Measurements from ENCODE around the gene MKS1. TPM values are rescaled to one million over a fixed set of nuclear protein-coding genes. Genes with fewer than 3 reads are reported as not detected.

Gene MKS1
- total and polyA plus RNA-seq, 10 of the 15 experiments (the other 5 are each of a cell fraction or from before 2014, with no cell fraction given) = 5.7 to 21.4 (median 13.9) TPM

DNA sequence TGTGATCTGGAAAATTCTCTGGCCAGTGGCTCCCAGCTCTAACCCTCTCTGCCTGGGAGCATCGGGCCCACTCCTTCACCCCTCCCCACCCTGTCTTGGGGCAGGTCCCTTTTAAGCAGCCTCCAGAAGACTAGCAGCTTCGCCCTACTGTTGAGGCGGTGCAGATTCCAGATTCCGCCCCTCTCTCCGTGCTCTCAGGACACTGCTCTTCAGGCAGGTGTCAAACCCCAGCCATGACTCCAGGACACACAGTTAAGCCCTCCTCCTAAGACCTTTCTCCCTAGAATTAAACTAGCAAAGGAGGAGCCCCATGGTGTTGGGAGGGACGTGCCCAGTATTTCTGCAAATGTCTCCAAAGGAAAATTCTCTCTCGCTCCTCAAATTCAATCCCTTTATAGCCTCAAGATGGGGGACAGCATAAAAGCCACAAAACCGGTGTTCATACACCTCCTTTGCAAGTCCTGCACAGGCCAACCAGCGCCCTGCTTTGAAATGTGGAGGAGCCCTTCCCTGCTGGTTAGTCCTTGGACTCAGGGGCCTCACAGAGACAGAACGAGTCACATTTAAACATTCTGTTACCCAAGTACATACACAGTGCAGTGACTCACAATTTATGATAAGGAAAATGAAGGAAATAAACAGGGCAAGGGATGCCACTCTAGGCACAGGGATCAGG, 26.5 kb upstream of the MKS1 start:
- DNase-seq (ENCODE audit: low read depth, low spot score) = no peak
- TF ChIP-seq STAT1 (conservative IDR thresholded peaks at IDR 0.05) (no peak), SP1 (IDR thresholded peaks at IDR 0.05; ENCODE audit: low read depth, low read length) (no peak), EGR1 (IDR thresholded peaks at IDR 0.05; ENCODE audit: borderline replicate concordance in 1 of 2, low read depth in 2 of 2, low read length in 2 of 2) (no peak), NR2C1 (IDR thresholded peaks at IDR 0.05) (no peak), EED (IDR thresholded peaks at IDR 0.05; ENCODE audit: low read depth) (no peak), DPF2 (IDR thresholded peaks at IDR 0.05) (no peak), TAF1 (IDR thresholded peaks at IDR 0.05; ENCODE audit: borderline replicate concordance, low read depth, low read length) (no peak), BHLHE40 (IDR thresholded peaks at IDR 0.05; ENCODE audit: borderline replicate concordance in 1 of 2, low read depth in 2 of 2, low read length in 1 of 2) (no peak), SMAD5 (IDR thresholded peaks at IDR 0.05; ENCODE audit: low read depth) (no peak), SUZ12 (IDR thresholded peaks at IDR 0.05; ENCODE audit: unreplicated experiment) (no peak), ZNF274 (IDR thresholded peaks at IDR 0.05; ENCODE audit: insufficient read depth, insufficient read length) (no peak), POLR2AphosphoS5 (IDR thresholded peaks at IDR 0.05; ENCODE audit: low read length) (no peak), NFYA (IDR thresholded peaks at IDR 0.05; ENCODE audit: borderline replicate concordance, low read depth, low read length) (no peak)
- TF ChIP-seq, protein P1, sequence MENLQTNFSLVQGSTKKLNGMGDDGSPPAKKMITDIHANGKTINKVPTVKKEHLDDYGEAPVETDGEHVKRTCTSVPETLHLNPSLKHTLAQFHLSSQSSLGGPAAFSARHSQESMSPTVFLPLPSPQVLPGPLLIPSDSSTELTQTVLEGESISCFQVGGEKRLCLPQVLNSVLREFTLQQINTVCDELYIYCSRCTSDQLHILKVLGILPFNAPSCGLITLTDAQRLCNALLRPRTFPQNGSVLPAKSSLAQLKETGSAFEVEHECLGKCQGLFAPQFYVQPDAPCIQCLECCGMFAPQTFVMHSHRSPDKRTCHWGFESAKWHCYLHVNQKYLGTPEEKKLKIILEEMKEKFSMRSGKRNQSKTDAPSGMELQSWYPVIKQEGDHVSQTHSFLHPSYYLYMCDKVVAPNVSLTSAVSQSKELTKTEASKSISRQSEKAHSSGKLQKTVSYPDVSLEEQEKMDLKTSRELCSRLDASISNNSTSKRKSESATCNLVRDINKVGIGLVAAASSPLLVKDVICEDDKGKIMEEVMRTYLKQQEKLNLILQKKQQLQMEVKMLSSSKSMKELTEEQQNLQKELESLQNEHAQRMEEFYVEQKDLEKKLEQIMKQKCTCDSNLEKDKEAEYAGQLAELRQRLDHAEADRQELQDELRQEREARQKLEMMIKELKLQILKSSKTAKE (IDR thresholded peaks at IDR 0.05; ENCODE audit: low read depth, poor library complexity, severe bottlenecking) = no peak
- TF ChIP-seq, protein P2, sequence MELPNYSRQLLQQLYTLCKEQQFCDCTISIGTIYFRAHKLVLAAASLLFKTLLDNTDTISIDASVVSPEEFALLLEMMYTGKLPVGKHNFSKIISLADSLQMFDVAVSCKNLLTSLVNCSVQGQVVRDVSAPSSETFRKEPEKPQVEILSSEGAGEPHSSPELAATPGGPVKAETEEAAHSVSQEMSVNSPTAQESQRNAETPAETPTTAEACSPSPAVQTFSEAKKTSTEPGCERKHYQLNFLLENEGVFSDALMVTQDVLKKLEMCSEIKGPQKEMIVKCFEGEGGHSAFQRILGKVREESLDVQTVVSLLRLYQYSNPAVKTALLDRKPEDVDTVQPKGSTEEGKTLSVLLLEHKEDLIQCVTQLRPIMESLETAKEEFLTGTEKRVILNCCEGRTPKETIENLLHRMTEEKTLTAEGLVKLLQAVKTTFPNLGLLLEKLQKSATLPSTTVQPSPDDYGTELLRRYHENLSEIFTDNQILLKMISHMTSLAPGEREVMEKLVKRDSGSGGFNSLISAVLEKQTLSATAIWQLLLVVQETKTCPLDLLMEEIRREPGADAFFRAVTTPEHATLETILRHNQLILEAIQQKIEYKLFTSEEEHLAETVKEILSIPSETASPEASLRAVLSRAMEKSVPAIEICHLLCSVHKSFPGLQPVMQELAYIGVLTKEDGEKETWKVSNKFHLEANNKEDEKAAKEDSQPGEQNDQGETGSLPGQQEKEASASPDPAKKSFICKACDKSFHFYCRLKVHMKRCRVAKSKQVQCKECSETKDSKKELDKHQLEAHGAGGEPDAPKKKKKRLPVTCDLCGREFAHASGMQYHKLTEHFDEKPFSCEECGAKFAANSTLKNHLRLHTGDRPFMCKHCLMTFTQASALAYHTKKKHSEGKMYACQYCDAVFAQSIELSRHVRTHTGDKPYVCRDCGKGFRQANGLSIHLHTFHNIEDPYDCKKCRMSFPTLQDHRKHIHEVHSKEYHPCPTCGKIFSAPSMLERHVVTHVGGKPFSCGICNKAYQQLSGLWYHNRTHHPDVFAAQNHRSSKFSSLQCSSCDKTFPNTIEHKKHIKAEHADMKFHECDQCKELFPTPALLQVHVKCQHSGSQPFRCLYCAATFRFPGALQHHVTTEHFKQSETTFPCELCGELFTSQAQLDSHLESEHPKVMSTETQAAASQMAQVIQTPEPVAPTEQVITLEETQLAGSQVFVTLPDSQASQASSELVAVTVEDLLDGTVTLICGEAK (IDR thresholded peaks at IDR 0.05; ENCODE audit: borderline replicate concordance) = no peak
- TF ChIP-seq, protein P3, sequence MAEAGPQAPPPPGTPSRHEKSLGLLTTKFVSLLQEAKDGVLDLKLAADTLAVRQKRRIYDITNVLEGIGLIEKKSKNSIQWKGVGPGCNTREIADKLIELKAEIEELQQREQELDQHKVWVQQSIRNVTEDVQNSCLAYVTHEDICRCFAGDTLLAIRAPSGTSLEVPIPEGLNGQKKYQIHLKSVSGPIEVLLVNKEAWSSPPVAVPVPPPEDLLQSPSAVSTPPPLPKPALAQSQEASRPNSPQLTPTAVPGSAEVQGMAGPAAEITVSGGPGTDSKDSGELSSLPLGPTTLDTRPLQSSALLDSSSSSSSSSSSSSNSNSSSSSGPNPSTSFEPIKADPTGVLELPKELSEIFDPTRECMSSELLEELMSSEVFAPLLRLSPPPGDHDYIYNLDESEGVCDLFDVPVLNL (IDR thresholded peaks at IDR 0.05; ENCODE audit: low read depth, low read length) = no peak
- BruUV-seq (replicated peaks) = no TSS peak
- Histone ChIP-seq H3K9ac (ENCODE audit: control insufficient read depth, insufficient read depth, low read length) (no peak overlapping the region), H3K9me3 (replicated peaks; ENCODE audit: control insufficient read depth, insufficient read depth, low read length) (no peaks in the 10 kb centered on the region), H3K79me2 (ENCODE audit: control insufficient read depth, insufficient read depth, low read length) (no peaks in the 10 kb centered on the region), H3K27ac (ENCODE audit: control insufficient read depth, insufficient read depth) (no peak overlapping the region), H3K4me2 (ENCODE audit: control insufficient read depth, insufficient read depth) (no peak overlapping the region), H2AFZ (ENCODE audit: control insufficient read depth, low read depth, low read length) (no peak overlapping the region), H3K27me3 (replicated peaks in 1 of 2; ENCODE audit: control insufficient read depth in 2 of 2, insufficient read depth in 2 of 2, low read length in 1 of 2) (peaks cover 0 to under 1% of the 10 kb centered on the region in 2 experiments; a peak in 1 of 4 replicates), H4K20me1 (ENCODE audit: control insufficient read depth, insufficient read depth) (no peaks in the 10 kb centered on the region), H3K4me1 (ENCODE audit: control insufficient read depth, insufficient read depth, low read length) (peaks cover 6% of the 10 kb centered on the region), H3K36me3 (ENCODE audit: control insufficient read depth in 2 of 2, insufficient read depth in 2 of 2, low read length in 1 of 2) (no peaks in the 10 kb centered on the region), H3K4me3 (no peak overlapping the region)
- CTCF ChIA-PET = no interaction called here
- no peak for FAIRE-seq
- POLR2A ChIA-PET = no interaction called here
- RAD21 ChIA-PET (ENCODE audit: unreplicated experiment) = interaction anchor here (0.5 to 1.1 kb wide), 2 partner anchors 19 to 190 kb away, joined by 3 to 5 read pairs; no protein-coding TSS in a partner anchor
- in situ Hi-C loops (cut with MboI) (no loop called here), intact Hi-C loops (cut with micrococcal nuclease; ENCODE audit: unreplicated experiment) (no loop called here)
- SMC1A ChIA-PET (ENCODE audit: uncharacterized antibody, unreplicated experiment) = interaction anchor here (1.1 to 1.6 kb wide), 3 partner anchors 15 to 46 kb away, joined by 3 to 4 read pairs (median 3); no protein-coding TSS in a partner anchor
- ATAC-seq = no peak
- 68% methylated on average over 10 of the region's 10 CpGs for WGBS (ENCODE audit: insufficient coverage, insufficient replicate concordance, low lambda C conversion rate, missing lambda C conversion rate)

All from GM12878 (cell line).